MM.1S (cell line): ENCODE results near the gene TM7SF3.

Experiments used
- EZH2 ChIP-seq: fragments of 300-600 bp; sonication (generic); optimal IDR thresholded peaks from 2 replicates; pipeline ENCODE3; 2017; ENCODE audit warnings: low read depth, mild to moderate bottlenecking, antibody characterized with exemption, low read length, mixed read lengths
- EZH2phosphoT487 ChIP-seq: fragments of 300-600 bp; sonication (generic); IDR thresholded peaks from 2 replicates; pipeline ENCODE4 v1.6.1; 2018; ENCODE audit warnings: antibody characterized with exemption, low read length
- TF ChIP-seq, protein P1 (sequence below): fragments of 300-600 bp; sonication (generic); IDR thresholded peaks from 2 replicates; pipeline ENCODE4 v1.5.1; 2016; ENCODE audit warnings: antibody characterized with exemption, low read length, mixed read lengths

DNA sequence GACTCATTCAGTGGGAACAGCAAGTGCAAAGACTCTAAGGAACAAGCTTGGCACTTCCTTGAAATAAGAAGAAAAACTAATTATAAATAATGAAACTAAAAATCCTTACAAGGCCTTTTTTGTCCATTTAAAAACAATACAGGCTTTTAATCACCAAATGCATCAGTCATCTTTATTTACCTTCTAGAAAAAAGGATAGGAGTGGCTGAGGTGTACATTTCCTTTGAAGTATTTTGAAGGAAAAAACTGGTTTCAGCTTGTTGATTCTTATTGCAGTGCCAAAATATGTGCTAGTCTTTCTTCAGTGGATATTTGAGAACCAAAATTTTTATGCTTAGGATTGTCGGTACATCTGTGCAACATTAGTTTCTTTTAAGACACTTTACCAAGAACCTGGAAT lies 38.0 kb upstream of the TM7SF3 start:
- TF ChIP-seq, protein P1, sequence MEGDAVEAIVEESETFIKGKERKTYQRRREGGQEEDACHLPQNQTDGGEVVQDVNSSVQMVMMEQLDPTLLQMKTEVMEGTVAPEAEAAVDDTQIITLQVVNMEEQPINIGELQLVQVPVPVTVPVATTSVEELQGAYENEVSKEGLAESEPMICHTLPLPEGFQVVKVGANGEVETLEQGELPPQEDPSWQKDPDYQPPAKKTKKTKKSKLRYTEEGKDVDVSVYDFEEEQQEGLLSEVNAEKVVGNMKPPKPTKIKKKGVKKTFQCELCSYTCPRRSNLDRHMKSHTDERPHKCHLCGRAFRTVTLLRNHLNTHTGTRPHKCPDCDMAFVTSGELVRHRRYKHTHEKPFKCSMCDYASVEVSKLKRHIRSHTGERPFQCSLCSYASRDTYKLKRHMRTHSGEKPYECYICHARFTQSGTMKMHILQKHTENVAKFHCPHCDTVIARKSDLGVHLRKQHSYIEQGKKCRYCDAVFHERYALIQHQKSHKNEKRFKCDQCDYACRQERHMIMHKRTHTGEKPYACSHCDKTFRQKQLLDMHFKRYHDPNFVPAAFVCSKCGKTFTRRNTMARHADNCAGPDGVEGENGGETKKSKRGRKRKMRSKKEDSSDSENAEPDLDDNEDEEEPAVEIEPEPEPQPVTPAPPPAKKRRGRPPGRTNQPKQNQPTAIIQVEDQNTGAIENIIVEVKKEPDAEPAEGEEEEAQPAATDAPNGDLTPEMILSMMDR, result no peak
- TF ChIP-seq EZH2phosphoT487 (no peak), EZH2 (no peak)
